ENCODE measurements around the gene FBXO42. TPM values are rescaled to one million over a fixed set of nuclear protein-coding genes. Genes with fewer than 3 reads are reported as not detected.

Gene FBXO42
- total and polyA plus RNA-seq, 9 of the 15 experiments (the other 6 are each of a cell fraction or from before 2014, with no cell fraction given) = 7.2 to 24.8 (median 17.4) TPM

DNA sequence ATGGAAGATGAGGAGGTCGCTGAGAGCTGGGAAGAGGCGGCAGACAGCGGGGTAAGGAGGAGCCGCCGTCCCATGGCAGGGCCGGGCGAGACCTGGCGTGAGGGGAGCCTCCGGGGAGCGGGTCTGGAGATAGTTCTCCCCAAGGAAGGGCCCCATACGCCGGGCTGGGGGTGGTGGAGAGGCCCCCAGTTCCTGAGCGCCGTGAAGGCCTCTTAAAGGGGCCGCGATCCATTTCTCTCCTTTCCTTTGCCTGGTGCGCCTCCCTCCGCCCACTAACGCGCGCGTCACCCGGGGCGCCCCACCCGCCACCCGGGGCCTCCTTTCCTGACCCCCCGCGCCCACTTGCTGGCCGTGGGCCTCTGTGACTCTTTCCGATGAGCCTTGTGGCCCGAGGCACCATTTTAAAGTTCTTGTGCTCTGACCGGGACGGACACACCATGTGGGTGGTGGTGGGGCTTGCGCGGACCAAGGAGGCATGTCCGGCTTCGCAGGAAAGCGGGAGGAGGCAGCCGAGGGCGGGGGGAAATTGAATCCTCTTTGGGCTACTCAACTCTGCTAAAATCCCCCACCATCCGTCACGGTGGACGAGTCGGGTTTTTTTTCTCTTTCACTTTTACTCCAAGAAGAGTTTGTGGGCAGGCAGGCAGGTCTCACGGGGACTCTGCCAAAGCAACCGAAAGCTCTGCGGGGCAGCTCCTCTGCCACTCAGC lies 15.1 kb upstream of the FBXO42 start (continued):
- TF ChIP-seq, protein P1, sequence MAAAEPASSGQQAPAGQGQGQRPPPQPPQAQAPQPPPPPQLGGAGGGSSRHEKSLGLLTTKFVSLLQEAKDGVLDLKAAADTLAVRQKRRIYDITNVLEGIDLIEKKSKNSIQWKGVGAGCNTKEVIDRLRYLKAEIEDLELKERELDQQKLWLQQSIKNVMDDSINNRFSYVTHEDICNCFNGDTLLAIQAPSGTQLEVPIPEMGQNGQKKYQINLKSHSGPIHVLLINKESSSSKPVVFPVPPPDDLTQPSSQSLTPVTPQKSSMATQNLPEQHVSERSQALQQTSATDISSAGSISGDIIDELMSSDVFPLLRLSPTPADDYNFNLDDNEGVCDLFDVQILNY (CRISPR knock-in tag; IDR thresholded peaks at IDR 0.05) = no peak
- TF ChIP-seq, protein P2, sequence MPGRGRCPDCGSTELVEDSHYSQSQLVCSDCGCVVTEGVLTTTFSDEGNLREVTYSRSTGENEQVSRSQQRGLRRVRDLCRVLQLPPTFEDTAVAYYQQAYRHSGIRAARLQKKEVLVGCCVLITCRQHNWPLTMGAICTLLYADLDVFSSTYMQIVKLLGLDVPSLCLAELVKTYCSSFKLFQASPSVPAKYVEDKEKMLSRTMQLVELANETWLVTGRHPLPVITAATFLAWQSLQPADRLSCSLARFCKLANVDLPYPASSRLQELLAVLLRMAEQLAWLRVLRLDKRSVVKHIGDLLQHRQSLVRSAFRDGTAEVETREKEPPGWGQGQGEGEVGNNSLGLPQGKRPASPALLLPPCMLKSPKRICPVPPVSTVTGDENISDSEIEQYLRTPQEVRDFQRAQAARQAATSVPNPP (IDR thresholded peaks at IDR 0.05; ENCODE audit: borderline replicate concordance, insufficient read depth, insufficient read length) = no peak
- TF ChIP-seq NR2C2 (CRISPR knock-in tag; IDR thresholded peaks at IDR 0.05) (no peak), NR2C2 (tag; IDR thresholded peaks at IDR 0.05) (peak; percentile 81; the same call in 1 of the 2 replicates), ETV6 (IDR thresholded peaks at IDR 0.05; ENCODE audit: borderline replicate concordance in 1 of 2, low read depth in 2 of 2, low read length in 1 of 2) (no peak), ETV6 (CRISPR knock-in tag; IDR thresholded peaks at IDR 0.05; ENCODE audit: borderline replicate concordance) (0 out of 2 replicates have a peak, but pooled peaks have one; percentile 49), ELF2 (CRISPR knock-in tag; IDR thresholded peaks at IDR 0.05) (no peak), ZNF12 (CRISPR knock-in tag; IDR thresholded peaks at IDR 0.05) (peak; percentile 9; the same call in 1 of the 2 replicates), ARHGAP35 (IDR thresholded peaks at IDR 0.05; ENCODE audit: partially characterized antibody) (no peak), ZNF124 (CRISPR knock-in tag; IDR thresholded peaks at IDR 0.05) (no peak), KLF1 (tag; IDR thresholded peaks at IDR 0.05) (0 out of 2 replicates have a peak, but pooled peaks have one; percentile 12), NFIC (IDR thresholded peaks at IDR 0.05) (no peak; the same call in 1 of the 2 replicates), MEF2D (tag; conservative IDR thresholded peaks at IDR 0.05; ENCODE audit: low read depth) (no peak), ZNF253 (CRISPR knock-in tag; conservative IDR thresholded peaks at IDR 0.05) (no peak)
- TF ChIP-seq, protein P3, sequence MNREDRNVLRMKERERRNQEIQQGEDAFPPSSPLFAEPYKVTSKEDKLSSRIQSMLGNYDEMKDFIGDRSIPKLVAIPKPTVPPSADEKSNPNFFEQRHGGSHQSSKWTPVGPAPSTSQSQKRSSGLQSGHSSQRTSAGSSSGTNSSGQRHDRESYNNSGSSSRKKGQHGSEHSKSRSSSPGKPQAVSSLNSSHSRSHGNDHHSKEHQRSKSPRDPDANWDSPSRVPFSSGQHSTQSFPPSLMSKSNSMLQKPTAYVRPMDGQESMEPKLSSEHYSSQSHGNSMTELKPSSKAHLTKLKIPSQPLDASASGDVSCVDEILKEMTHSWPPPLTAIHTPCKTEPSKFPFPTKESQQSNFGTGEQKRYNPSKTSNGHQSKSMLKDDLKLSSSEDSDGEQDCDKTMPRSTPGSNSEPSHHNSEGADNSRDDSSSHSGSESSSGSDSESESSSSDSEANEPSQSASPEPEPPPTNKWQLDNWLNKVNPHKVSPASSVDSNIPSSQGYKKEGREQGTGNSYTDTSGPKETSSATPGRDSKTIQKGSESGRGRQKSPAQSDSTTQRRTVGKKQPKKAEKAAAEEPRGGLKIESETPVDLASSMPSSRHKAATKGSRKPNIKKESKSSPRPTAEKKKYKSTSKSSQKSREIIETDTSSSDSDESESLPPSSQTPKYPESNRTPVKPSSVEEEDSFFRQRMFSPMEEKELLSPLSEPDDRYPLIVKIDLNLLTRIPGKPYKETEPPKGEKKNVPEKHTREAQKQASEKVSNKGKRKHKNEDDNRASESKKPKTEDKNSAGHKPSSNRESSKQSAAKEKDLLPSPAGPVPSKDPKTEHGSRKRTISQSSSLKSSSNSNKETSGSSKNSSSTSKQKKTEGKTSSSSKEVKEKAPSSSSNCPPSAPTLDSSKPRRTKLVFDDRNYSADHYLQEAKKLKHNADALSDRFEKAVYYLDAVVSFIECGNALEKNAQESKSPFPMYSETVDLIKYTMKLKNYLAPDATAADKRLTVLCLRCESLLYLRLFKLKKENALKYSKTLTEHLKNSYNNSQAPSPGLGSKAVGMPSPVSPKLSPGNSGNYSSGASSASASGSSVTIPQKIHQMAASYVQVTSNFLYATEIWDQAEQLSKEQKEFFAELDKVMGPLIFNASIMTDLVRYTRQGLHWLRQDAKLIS (CRISPR knock-in tag; IDR thresholded peaks at IDR 0.05) = 0 out of 2 replicates have a peak, but pooled peaks have one; percentile 76
- TF ChIP-seq, protein P4, sequence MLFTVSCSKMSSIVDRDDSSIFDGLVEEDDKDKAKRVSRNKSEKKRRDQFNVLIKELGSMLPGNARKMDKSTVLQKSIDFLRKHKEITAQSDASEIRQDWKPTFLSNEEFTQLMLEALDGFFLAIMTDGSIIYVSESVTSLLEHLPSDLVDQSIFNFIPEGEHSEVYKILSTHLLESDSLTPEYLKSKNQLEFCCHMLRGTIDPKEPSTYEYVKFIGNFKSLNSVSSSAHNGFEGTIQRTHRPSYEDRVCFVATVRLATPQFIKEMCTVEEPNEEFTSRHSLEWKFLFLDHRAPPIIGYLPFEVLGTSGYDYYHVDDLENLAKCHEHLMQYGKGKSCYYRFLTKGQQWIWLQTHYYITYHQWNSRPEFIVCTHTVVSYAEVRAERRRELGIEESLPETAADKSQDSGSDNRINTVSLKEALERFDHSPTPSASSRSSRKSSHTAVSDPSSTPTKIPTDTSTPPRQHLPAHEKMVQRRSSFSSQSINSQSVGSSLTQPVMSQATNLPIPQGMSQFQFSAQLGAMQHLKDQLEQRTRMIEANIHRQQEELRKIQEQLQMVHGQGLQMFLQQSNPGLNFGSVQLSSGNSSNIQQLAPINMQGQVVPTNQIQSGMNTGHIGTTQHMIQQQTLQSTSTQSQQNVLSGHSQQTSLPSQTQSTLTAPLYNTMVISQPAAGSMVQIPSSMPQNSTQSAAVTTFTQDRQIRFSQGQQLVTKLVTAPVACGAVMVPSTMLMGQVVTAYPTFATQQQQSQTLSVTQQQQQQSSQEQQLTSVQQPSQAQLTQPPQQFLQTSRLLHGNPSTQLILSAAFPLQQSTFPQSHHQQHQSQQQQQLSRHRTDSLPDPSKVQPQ (CRISPR knock-in tag; IDR thresholded peaks at IDR 0.05; ENCODE audit: borderline replicate concordance) = no peak
- TF ChIP-seq, protein P5, sequence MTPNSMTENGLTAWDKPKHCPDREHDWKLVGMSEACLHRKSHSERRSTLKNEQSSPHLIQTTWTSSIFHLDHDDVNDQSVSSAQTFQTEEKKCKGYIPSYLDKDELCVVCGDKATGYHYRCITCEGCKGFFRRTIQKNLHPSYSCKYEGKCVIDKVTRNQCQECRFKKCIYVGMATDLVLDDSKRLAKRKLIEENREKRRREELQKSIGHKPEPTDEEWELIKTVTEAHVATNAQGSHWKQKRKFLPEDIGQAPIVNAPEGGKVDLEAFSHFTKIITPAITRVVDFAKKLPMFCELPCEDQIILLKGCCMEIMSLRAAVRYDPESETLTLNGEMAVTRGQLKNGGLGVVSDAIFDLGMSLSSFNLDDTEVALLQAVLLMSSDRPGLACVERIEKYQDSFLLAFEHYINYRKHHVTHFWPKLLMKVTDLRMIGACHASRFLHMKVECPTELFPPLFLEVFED (CRISPR knock-in tag; conservative IDR thresholded peaks at IDR 0.05) = peak; percentile 62; the same call in 1 of the 2 replicates

Data from K562 (cell line).